GM12878 (cell line): Measurements from ENCODE around the gene OCA2. TPM values are rescaled to one million over a fixed set of nuclear protein-coding genes. Genes with fewer than 3 reads are reported as not detected.

Experiments
- ATAC-seq: fragments of 200-7000 bp; cut with Tn5 transposase; 3 replicates; pipeline ENCODE4 v1.9.1; 2020; ENCODE audit warnings: mild to moderate bottlenecking, moderate library complexity
- BruUV-seq: library from RNA; stranded (reverse); fragments of 400-500 nt; replicated peaks from 2 replicates; lab custom pipeline; 2021; lab: Mats Ljungman, UMichigan
- CTCF ChIA-PET: fragments of 300-600 bp; sonication (Branson Sonifier 250); formaldehyde crosslinking; extraction: SDS; loops from one replicate; lab custom pipeline; 2021; ENCODE audit warnings: inconsistent platforms; lab: Yijun Ruan, JAX
- POLR2A ChIA-PET: fragments of 350-600 bp; formaldehyde crosslinking; extraction: SDS; loops from one replicate; lab custom pipeline; 2021; ENCODE audit warnings: inconsistent platforms; lab: Charles Lee
- RAD21 ChIA-PET: fragments of 300-600 bp; sonication (Branson Sonifier 250); formaldehyde crosslinking; loops from one replicate; lab custom pipeline; 2023; ENCODE audit warnings: antibody characterized with exemption; ENCODE audit not compliant: unreplicated experiment; lab: Charles Lee
- SMC1A ChIA-PET: fragments of 300-600 bp; sonication (Branson Sonifier 250); formaldehyde crosslinking; loops from one replicate; lab custom pipeline; 2023; ENCODE audit not compliant: unreplicated experiment, uncharacterized antibody; lab: Charles Lee
- DNase-seq: peaks from one replicate; pipeline ENCODE4 v3.0.0-alpha.2; 2011; ENCODE audit warnings: low read depth, low spot score
- FAIRE-seq: peaks from 3 replicates; lab custom pipeline; 2011; peaks lifted over from hg19 to GRCh38; lab: Jason Lieb, UNC
- H2AFZ ChIP-seq: 2 replicates; pipeline ENCODE4 v1.6.0; 2011; ENCODE audit warnings: low read depth, low read length, control low read depth; ENCODE audit not compliant: control insufficient read depth
- H3K27ac ChIP-seq: 2 replicates; pipeline ENCODE4 v1.5.1; 2011; ENCODE audit warnings: control low read depth; ENCODE audit not compliant: control insufficient read depth, insufficient read depth
- H3K27me3 ChIP-seq, 2 experiments: replicated peaks in 1 of 2; 2 replicates each; pipeline versions ENCODE4 v1.6.0 to v1.6.1; 2011; ENCODE audit warnings: low read length in 1 of 2; ENCODE audit not compliant: control insufficient read depth in 2 of 2, insufficient read depth in 2 of 2
- H3K36me3 ChIP-seq, 2 experiments: 2 replicates each; pipeline ENCODE4 v1.5.1; 2011; ENCODE audit warnings: low read length in 1 of 2; ENCODE audit not compliant: control insufficient read depth in 2 of 2, insufficient read depth in 2 of 2
- H3K4me1 ChIP-seq: 2 replicates; pipeline ENCODE4 v1.6.1; 2011; ENCODE audit warnings: mild to moderate bottlenecking, low read length, moderate library complexity, mixed read lengths; ENCODE audit not compliant: control insufficient read depth, insufficient read depth
- H3K4me2 ChIP-seq: 2 replicates; pipeline ENCODE4 v1.6.0; 2011; ENCODE audit warnings: control low read depth; ENCODE audit not compliant: control insufficient read depth, insufficient read depth
- H3K4me3 ChIP-seq: fragments of 200-600 bp; sonication (generic); 2 replicates; pipeline ENCODE4 v1.5.1; 2016
- H3K79me2 ChIP-seq: 2 replicates; pipeline ENCODE4 v1.6.0; 2011; ENCODE audit warnings: low read length; ENCODE audit not compliant: control insufficient read depth, insufficient read depth
- H3K9ac ChIP-seq: 2 replicates; pipeline ENCODE4 v1.8.0; 2011; ENCODE audit warnings: low read length, control low read depth, mixed read lengths; ENCODE audit not compliant: control insufficient read depth, insufficient read depth
- H3K9me3 ChIP-seq: replicated peaks from 3 replicates; pipeline ENCODE4 v1.5.1; 2011; ENCODE audit warnings: mild to moderate bottlenecking, low read length; ENCODE audit not compliant: control insufficient read depth, insufficient read depth
- H4K20me1 ChIP-seq: 2 replicates; pipeline ENCODE4 v1.6.0; 2011; ENCODE audit not compliant: control insufficient read depth, insufficient read depth
- CHD4 ChIP-seq: fragments of 200-600 bp; sonication (generic); IDR thresholded peaks from 2 replicates; pipeline ENCODE4 v1.6.1; 2016; ENCODE audit warnings: mild to moderate bottlenecking
- DPF2 ChIP-seq: fragments of 450-650 bp; IDR thresholded peaks from 2 replicates; pipeline ENCODE4 v1.6.1; 2017; ENCODE audit warnings: mild to moderate bottlenecking
- GATAD2B ChIP-seq: fragments of 450-650 bp; conservative IDR thresholded peaks from 2 replicates; pipeline ENCODE4 v1.6.1; 2017; ENCODE audit warnings: low read depth, mild to moderate bottlenecking, moderate library complexity
- HDAC6 ChIP-seq: fragments of 200-600 bp; sonication (generic); IDR thresholded peaks from one replicate; pipeline ENCODE4 v1.8.0; 2017; ENCODE audit warnings: antibody characterized with exemption; ENCODE audit not compliant: unreplicated experiment
- IKZF2 ChIP-seq, 2 experiments: fragments of 450-650 bp; IDR thresholded peaks; 2 replicates each; pipeline ENCODE4 v1.6.1; 2017; ENCODE audit warnings: mild to moderate bottlenecking in 2 of 2, moderate library complexity in 2 of 2
- MEF2B ChIP-seq: fragments of 450-650 bp; IDR thresholded peaks from 2 replicates; pipeline ENCODE4 v1.6.1; 2018; ENCODE audit warnings: mild to moderate bottlenecking, moderate library complexity; ENCODE audit not compliant: partially characterized antibody, poor library complexity, severe bottlenecking
- NRF1 ChIP-seq: conservative IDR thresholded peaks from 2 replicates; pipeline ENCODE4 v1.6.1; 2011; ENCODE audit warnings: mild to moderate bottlenecking, low read depth, low read length, improper control_type of control experiment
- RB1 ChIP-seq: fragments of 450-650 bp; formaldehyde crosslinking; IDR thresholded peaks from 2 replicates; pipeline ENCODE4 v1.6.1; 2017; ENCODE audit warnings: mild to moderate bottlenecking, borderline replicate concordance
- RELA ChIP-seq: fragments of 450-650 bp; IDR thresholded peaks from 2 replicates; pipeline ENCODE4 v1.8.0; 2014; ENCODE audit warnings: borderline replicate concordance; ENCODE audit not compliant: partially characterized antibody
- SREBF2 ChIP-seq: IDR thresholded peaks from 2 replicates; pipeline ENCODE4 v1.6.1; 2012; ENCODE audit warnings: mild to moderate bottlenecking, low read length
- STAT1 ChIP-seq: fragments of 450-650 bp; conservative IDR thresholded peaks from 2 replicates; pipeline ENCODE4 v1.6.1; 2014; ENCODE audit warnings: antibody characterized with exemption, mild to moderate bottlenecking
- STAT3 ChIP-seq: IDR thresholded peaks from 2 replicates; pipeline ENCODE4 v1.6.1; 2011; ENCODE audit warnings: low read depth, low read length, improper control_type of control experiment
- ZBED1 ChIP-seq: IDR thresholded peaks from 2 replicates; pipeline ENCODE4 v1.6.1; 2016; ENCODE audit warnings: borderline replicate concordance
- WGBS: methylation state at CpG from one replicate; pipeline ENCODE4 v1.1.6; 2016; ENCODE audit warnings: low lambda C conversion rate; ENCODE audit not compliant: insufficient replicate concordance, insufficient coverage; ENCODE audit errors: missing lambda C conversion rate; 5-methylcytosine and 5-hydroxymethylcytosine counted together
- in situ Hi-C: fragments of 300-500 bp; cut with MboI; formaldehyde crosslinking; loops from 9 replicates; pipeline ENCODE4 v1.14.3; 2018; ENCODE audit warnings: mixed read lengths
- intact Hi-C: fragments of 100-400 bp; cut with micrococcal nuclease; formaldehyde crosslinking; loops from one replicate; pipeline ENCODE4 v1.14.2; 2022; ENCODE audit not compliant: unreplicated experiment
- polyA plus RNA-seq, 11 experiments: library from polyadenylated mRNA; depleted of rRNA in 4 of 11; unstranded in 6 of 11; stranded (reverse) in 5 of 11; fragments of >200 nt; fragmentation: Nextera tagmentation in 4 of 11; fragmentation: Illumina TruSeq in 1 of 11; extraction: Ambion mirVana in 4 of 11; extraction: Trizol in 1 of 11; gene quantifications; 1 replicate in 1 of 11; 2 replicates in 10 of 11; pipeline versions ENCODE4 v1.2.1 to v1.2.3, GENCODE V29; 2011 to 2016; ENCODE audit warnings: inconsistent platforms in 2 of 11, missing spikeins in 2 of 11, low read depth in 1 of 11
- total RNA-seq, 4 experiments: library from RNA; depleted of rRNA in 3 of 4; stranded (reverse); fragments of >200 nt in 3 of 4; fragmentation: Illumina TruSeq in 1 of 4; extraction: Trizol in 1 of 4; gene quantifications; 2 replicates each; pipeline versions ENCODE4 v1.2.1 to v1.2.3, GENCODE V29; 2013 to 2021
- TF ChIP-seq, protein P1 (sequence below): fragments of 450-650 bp; IDR thresholded peaks from 2 replicates; pipeline ENCODE4 v1.6.1; 2017; ENCODE audit warnings: mild to moderate bottlenecking, low read depth, inconsistent platforms; ENCODE audit not compliant: poor library complexity, severe bottlenecking
- TF ChIP-seq, protein P2 (sequence below): IDR thresholded peaks from 2 replicates; pipeline ENCODE4 v1.6.1; 2011; ENCODE audit warnings: low read depth, low read length, improper control_type of control experiment, borderline replicate concordance
- TF ChIP-seq, protein P3 (sequence below): IDR thresholded peaks from 2 replicates; pipeline ENCODE4 v1.6.1; 2011; ENCODE audit warnings: borderline replicate concordance, low read depth, mild to moderate bottlenecking, moderate library complexity, mixed read lengths, low read length; ENCODE audit not compliant: insufficient read depth; ENCODE audit errors: extremely low read length
- TF ChIP-seq, protein P4 (sequence below): fragments of 450-650 bp; IDR thresholded peaks from 2 replicates; pipeline ENCODE4 v1.6.1; 2017; ENCODE audit warnings: low read depth, mild to moderate bottlenecking, moderate library complexity

OCA2 gene
- total and polyA plus RNA-seq, 10 of the 15 experiments (the other 5 are each of a cell fraction or from before 2014, with no cell fraction given): 0.04 to 1.8 TPM; not detected in 8

DNA sequence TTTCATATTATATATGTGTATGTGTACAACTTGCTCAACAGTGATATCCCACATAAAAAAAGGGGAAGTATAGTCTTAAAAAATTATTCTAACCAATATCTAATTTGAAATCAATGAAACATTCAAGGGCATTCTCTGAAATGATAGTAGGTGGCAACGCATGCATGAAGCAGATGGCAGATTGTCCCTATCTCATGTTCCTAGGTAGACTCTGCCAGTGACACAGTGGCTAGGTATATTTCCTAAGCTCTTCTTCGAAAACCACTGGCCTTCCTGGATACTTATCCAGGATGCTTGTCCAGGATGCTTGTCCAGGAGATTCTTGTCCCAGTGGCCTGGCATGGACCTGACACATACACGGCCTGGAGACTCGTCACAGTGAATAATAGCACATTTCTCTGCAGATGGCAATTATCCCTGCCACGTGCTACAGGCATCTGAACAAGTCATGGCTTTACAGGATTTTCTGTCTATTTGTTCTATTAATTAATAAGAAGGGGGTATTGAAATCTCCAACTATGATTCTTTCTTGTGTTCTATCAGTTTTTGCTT, 54.9 kb downstream of the OCA2 start:
- ChIA-PET SMC1A (no interaction called here), CTCF (no interaction called here), RAD21 (no interaction called here), POLR2A (interaction anchor here (1.1 kb wide), 1 partner anchor 22 kb away, joined by 3 read pairs; no protein-coding TSS in a partner anchor)
- Histone ChIP-seq H3K4me3 (no peak overlapping the region), H2AFZ (no peak overlapping the region), H4K20me1 (no peaks in the 10 kb centered on the region), H3K4me1 (no peaks in the 10 kb centered on the region), H3K36me3 (no peaks in the 10 kb centered on the region), H3K79me2 (no peaks in the 10 kb centered on the region), H3K27ac (no peak overlapping the region), H3K27me3 (no peaks in the 10 kb centered on the region), H3K4me2 (no peak overlapping the region), H3K9ac (no peak overlapping the region), H3K9me3 (no peaks in the 10 kb centered on the region)
- no TSS peak for BruUV-seq
- intact Hi-C loops (no loop called here), in situ Hi-C loops (no loop called here)
- TF ChIP-seq GATAD2B (no peak), DPF2 (no peak), SREBF2 (no peak), MEF2B (no peak), STAT1 (no peak), RB1 (no peak), CHD4 (no peak), IKZF2 (IDR thresholded peaks at IDR 0.05) (no peak), STAT3 (no peak), HDAC6 (no peak), NRF1 (no peak), RELA (no peak), ZBED1 (no peak)
- TF ChIP-seq, protein P1, sequence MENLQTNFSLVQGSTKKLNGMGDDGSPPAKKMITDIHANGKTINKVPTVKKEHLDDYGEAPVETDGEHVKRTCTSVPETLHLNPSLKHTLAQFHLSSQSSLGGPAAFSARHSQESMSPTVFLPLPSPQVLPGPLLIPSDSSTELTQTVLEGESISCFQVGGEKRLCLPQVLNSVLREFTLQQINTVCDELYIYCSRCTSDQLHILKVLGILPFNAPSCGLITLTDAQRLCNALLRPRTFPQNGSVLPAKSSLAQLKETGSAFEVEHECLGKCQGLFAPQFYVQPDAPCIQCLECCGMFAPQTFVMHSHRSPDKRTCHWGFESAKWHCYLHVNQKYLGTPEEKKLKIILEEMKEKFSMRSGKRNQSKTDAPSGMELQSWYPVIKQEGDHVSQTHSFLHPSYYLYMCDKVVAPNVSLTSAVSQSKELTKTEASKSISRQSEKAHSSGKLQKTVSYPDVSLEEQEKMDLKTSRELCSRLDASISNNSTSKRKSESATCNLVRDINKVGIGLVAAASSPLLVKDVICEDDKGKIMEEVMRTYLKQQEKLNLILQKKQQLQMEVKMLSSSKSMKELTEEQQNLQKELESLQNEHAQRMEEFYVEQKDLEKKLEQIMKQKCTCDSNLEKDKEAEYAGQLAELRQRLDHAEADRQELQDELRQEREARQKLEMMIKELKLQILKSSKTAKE: no peak
- TF ChIP-seq, protein P2, sequence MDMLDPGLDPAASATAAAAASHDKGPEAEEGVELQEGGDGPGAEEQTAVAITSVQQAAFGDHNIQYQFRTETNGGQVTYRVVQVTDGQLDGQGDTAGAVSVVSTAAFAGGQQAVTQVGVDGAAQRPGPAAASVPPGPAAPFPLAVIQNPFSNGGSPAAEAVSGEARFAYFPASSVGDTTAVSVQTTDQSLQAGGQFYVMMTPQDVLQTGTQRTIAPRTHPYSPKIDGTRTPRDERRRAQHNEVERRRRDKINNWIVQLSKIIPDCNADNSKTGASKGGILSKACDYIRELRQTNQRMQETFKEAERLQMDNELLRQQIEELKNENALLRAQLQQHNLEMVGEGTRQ: no peak
- TF ChIP-seq, protein P3, sequence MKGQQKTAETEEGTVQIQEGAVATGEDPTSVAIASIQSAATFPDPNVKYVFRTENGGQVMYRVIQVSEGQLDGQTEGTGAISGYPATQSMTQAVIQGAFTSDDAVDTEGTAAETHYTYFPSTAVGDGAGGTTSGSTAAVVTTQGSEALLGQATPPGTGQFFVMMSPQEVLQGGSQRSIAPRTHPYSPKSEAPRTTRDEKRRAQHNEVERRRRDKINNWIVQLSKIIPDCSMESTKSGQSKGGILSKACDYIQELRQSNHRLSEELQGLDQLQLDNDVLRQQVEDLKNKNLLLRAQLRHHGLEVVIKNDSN: no peak
- TF ChIP-seq, protein P4, sequence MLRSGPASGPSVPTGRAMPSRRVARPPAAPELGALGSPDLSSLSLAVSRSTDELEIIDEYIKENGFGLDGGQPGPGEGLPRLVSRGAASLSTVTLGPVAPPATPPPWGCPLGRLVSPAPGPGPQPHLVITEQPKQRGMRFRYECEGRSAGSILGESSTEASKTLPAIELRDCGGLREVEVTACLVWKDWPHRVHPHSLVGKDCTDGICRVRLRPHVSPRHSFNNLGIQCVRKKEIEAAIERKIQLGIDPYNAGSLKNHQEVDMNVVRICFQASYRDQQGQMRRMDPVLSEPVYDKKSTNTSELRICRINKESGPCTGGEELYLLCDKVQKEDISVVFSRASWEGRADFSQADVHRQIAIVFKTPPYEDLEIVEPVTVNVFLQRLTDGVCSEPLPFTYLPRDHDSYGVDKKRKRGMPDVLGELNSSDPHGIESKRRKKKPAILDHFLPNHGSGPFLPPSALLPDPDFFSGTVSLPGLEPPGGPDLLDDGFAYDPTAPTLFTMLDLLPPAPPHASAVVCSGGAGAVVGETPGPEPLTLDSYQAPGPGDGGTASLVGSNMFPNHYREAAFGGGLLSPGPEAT: no peak
- no peak for DNase-seq
- no peak for FAIRE-seq
- 19% methylated on average over 5 of the region's 5 CpGs for WGBS
- ATAC-seq: no peak
